Fibroblast of skin of abdomen (primary cell): ENCODE measurements around the gene GTF2B.
"Not testable (repeated sequence)": the region's sequence is repeated elsewhere in the genome, so short reads cannot be mapped to it uniquely, and the experiment has no call there.

ENCODE experiments used
- DNase-seq: peaks from one replicate; pipeline ENCODE4 v3.0.0-alpha.2; 2013

GTF2B gene

DNA sequence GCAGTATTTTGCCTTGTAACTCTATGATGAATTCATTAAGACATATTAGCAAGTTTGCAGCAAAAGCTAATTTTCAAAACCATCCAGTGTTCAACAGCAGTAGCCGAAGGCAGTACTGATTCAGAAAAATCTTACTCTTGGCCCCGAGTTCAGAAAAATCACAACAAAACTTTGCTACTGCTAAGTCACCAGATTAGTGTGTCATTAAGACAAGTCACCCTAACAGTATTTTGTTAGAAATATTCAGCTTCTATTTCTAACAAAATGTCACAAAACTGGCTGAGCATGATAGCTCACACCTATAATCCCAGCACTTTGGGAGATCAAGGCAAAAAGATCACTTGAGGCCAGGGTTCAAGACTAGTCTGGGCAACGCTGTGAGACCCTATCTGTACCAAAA, 8.2 kb downstream of the GTF2B start:
- no peak for DNase-seq

GRCh38 chr1:88880717-88881116, 10.7 kb downstream of the GTF2B start:
- not testable (repeated sequence) for DNase-seq

DNA sequence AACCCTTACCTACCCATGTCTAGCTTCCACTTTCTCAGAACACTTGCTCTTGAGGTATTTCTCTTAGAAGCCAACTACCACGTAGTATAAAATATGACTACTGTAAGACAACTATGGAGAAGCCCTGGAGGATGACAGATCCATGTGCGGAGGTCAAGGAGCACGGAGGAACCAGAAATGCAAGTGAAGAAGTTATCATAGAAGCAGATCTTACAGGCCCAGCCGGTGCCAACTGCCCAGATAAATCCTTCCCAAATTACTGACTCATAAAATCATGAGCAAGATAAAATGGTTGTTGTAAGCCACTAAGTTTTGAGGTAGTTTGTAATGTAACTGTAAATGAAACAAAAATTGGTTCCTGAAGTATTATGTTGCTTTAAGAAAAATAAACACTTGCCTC, 12.6 kb downstream of the GTF2B start:
- DNase-seq = no peak

DNA sequence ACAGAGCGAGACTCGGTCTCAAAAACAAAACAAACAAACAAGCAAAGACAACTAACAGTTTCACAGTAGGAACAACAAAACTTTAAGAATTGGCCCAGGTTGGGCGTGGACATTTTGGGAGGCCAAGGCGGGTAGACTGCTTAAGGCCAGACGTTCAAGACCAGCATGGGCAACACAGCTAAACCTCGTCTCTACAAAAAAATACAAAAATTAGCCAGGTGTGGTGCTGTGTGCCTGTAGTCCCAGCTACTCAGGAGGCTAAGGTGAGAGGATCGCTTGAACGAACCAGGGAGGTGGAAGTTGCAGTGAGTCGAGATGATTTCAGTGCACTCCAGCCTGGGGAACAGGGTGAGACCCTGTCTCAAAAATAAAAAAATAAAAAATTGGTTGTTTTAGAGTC, 13.5 kb downstream of the GTF2B start:
- no peak for DNase-seq

- peak; percentile 31 for DNase-seq
Observed at GRCh38 chr1:88877382-88877825, 14.0 kb downstream of the GTF2B start.

GRCh38 chr1:88876573-88877365, 14.6 kb downstream of the GTF2B start:
- DNase-seq = peak; percentile 21

DNA sequence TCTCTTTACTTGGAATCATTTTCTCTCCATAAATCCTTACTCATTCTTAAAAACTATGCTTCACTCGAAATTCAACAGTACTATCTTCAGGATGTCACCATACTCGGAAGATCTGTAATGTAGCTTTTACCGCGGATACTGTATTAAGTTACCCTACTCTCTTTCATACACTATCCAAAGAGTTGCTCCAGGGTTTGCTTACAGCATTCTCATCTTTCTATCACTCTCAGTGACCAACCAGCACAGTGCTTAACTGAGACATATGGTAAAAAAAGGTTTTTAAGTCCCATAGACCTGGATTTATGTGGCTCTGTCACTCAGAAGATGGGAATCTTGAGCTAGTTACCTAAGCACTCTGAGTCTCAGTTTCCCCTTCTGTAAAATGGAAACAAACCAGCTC, 15.8 kb downstream of the GTF2B start:
- no peak for DNase-seq

GRCh38 chr1:88873737-88874349, 17.5 kb downstream of the GTF2B start:
- DNase-seq = peak; percentile 27

DNA sequence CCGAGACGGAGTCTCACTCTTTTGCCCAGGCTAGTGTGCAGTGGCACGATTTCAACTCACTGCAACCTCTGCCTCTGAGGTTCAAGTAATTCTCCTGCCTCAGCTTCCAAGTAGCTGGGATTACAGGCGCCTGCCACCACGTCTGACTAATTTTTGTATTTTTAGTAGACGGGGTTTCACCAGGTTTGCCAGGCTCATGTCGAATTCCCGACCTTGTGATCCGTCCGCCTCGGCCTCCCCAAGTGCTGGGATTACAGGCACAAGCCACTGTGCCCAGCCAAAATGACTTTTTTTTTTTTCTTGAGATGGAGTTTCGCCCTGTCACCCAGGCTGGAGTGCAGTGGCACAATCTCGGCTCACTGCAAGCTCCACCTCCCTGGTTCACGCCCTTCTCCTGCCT, 21.7 kb downstream of the GTF2B start:
- not testable (repeated sequence) for DNase-seq

DNA sequence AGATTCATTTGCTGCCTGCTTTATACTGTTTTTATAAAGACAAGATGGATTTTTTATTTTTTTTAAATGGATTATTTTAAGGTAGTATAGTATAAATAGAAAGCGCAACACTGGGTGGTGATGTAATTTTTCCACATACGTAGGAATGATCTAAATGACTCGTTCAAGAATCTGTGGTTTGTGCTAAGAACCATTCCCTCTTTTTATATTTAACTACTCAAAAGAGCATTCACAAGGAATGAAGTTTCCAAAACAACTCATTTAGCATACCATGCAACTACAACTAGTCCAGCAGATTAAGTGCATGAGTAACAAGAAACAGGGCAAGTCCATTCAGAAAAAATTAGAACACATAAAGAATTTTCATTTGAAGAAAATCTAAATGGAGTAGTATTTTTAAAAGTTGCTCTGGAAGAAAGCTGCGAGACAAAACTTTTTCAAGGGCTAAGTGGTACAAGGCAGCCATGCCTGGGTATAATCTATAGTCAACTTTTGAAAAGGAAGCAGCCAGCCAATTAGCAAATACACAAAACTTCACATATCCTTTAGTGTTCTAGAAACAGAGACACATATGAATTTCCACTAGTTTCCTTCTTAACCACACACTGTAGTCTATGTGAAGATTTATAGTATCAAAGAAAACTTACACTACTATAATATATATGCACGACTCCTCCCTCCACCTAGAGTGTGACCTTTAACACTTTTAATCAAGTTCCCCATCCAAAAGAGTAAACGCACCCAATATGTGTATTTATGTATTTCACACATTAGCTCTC, 23.4 kb downstream of the GTF2B start:
- DNase-seq = peak; percentile 79

DNA sequence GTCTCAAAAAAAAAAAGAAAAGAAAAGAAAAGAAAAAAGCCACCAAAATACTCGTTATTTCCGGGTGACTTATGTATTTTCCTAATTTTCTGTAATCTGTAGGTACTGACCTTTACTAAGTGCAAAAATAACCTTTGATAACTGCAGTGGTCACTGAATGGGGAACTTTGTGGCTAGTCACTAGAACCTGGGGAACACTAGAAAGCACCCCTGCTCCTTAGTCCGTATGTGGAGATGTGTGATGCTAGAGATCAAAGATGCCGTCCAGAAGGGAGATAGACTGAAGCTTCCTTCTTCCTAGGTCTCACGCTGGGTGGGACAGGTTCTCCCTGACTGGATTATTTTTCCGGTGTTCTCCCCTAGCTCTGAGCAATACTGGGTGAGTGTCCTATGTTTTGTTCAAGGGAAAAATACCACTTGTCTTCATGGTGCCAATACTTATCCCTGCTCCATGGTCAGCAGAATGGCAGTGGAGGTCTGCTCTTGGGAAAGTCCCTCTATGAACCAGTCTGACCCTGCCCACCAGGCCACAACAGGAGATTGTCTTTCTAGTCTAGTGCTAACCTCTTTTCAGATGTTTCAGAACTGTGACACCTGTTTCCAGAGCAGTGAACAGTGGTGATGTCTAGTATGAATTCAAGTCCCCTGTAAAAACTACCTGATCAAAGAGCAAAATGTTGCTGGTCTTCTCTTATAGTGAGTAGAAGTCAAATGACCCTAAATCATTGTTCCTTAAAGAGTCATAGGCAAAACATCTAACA, 39.9 kb downstream of the GTF2B start:
- DNase-seq = no peak

- no peak for DNase-seq
Observed at GRCh38 chr1:88847643-88848042, 43.7 kb downstream of the GTF2B start.

GRCh38 chr1:88825721-88826120, 65.6 kb downstream of the GTF2B start:
- DNase-seq = no peak

DNA sequence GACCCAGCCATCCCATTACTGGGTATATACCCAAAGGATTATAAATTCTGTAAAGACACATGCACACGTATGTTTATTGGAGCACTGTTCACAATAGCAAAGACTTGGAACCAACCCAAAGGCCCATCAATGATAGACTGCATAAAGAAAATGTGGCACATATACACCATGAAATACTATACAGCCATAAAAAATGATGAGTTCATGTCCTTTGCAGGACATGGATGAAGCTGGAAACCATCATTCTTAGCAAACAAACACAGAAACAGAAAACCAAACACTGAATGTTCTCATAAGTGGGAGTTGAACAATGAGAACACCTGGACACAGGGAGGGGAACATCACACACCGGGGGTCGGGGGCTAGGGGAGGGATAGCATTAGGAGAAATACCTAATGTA, 71.7 kb downstream of the GTF2B start:
- not testable (repeated sequence) for DNase-seq

DNA sequence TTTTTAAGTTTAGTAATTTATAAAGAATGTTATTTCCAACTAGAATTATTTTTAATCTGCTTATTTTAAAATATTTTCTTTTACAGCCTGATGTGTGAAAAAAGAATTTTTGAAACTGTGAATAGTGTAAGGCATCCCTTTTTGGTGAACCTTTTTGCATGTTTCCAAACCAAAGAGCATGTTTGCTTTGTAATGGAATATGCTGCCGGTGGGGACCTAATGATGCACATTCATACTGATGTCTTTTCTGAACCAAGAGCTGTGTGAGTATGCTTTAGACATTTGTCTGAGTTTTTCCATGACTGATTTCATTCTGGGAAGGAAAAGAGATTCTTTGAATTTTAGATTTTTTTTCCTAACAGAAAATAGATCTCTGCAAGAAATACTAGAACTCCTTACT, 77.9 kb downstream of the GTF2B start:
- DNase-seq = no peak

- no peak for DNase-seq
Observed at GRCh38 chr1:88812366-88812765, 79.0 kb downstream of the GTF2B start.

DNA sequence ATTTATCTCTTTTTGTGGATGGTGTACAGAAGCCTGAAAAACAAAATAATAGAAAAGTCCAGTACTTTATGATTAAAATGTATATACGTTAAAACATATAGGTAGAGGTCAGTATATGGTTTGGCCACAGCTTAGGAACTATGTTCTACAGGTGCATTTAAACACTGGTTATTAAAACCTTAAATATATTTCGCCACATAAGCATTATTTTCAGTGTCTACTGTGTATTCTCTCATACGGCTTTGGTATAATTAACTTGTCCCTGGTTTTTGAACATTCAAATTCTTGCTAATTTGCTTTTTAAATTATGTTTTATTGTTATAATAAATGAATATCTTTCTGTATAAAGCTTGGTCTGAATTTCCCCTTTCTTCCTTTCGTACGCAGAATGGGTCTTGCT, 87.9 kb downstream of the GTF2B start:
- no peak for DNase-seq

- DNase-seq = peak; percentile 74
Observed at GRCh38 chr1:88802950-88803349, 88.4 kb downstream of the GTF2B start.
